Prostate gland (tissue), 2 donors: ENCODE results near the gene SLC17A9. TPM values are rescaled to one million over a fixed set of nuclear protein-coding genes. Genes with fewer than 3 reads are reported as not detected.

ENCODE experiments used
- DNase-seq: peaks from one replicate; pipeline ENCODE4 v3.0.0-alpha.2; 2019; ENCODE audit warnings: low spot score
- H3K27ac ChIP-seq, 2 donors: fragments of 200-600 bp; sonication (generic); 2 replicates each; pipeline ENCODE4 v1.5.1; 2017 to 2019
- H3K27me3 ChIP-seq: fragments of 200-600 bp; sonication (generic); replicated peaks from 2 replicates; pipeline ENCODE4 v1.5.1; 2019; ENCODE audit not compliant: insufficient read depth
- H3K36me3 ChIP-seq, 2 donors: fragments of 200-600 bp; sonication (generic); 1 replicate in 1 of 2; 2 replicates in 1 of 2; pipeline versions ENCODE4 v1.5.1 to v1.8.1; 2017 to 2019
- H3K4me1 ChIP-seq: fragments of 200-600 bp; sonication (generic); replicated peaks from 2 replicates; pipeline ENCODE4 v1.5.1; 2019
- H3K4me3 ChIP-seq, 2 donors: fragments of 200-600 bp; sonication (generic); 2 replicates each; pipeline ENCODE4 v1.5.1; 2017 to 2019
- H3K9me3 ChIP-seq: fragments of 200-600 bp; sonication (generic); 2 replicates; pipeline ENCODE4 v1.5.1; 2017
- POLR2A ChIP-seq: fragments of 450-650 bp; IDR thresholded peaks from one replicate; pipeline ENCODE4 v1.6.1; 2016; ENCODE audit warnings: antibody characterized with exemption, mild to moderate bottlenecking
- POLR2AphosphoS5 ChIP-seq: sonication (generic); formaldehyde crosslinking; IDR thresholded peaks from one replicate; pipeline ENCODE4 v1.6.1; 2017; ENCODE audit warnings: antibody characterized with exemption
- WGBS: methylation state at CpG from one replicate; pipeline ENCODE4 v1.1.5; 2018; 5-methylcytosine and 5-hydroxymethylcytosine counted together
- intact Hi-C: fragments of 100-400 bp; cut with DNase I; formaldehyde crosslinking; loops from one replicate; pipeline ENCODE4 v1.14.2; 2022
- total RNA-seq, 2 donors: library from RNA; depleted of rRNA; stranded (reverse); fragments of >200 nt; gene quantifications; one replicate each; pipeline ENCODE4 v1.1.0, GENCODE V29; 2016
- TF ChIP-seq, protein P1 (sequence below), 4 experiments: fragments of 200-600 bp in 2 of 4; fragments of 450-650 bp in 2 of 4; sonication (generic) in 2 of 4; IDR thresholded peaks; 1 replicate in 3 of 4; 2 replicates in 1 of 4; pipeline ENCODE4 v1.5.1; 2016 to 2019; ENCODE audit warnings: antibody characterized with exemption in 4 of 4, mild to moderate bottlenecking in 2 of 4, moderate library complexity in 2 of 4

Gene SLC17A9
- total RNA-seq, 2 donors from 2014 or later, result 0.41 to 3.5 TPM

GRCh38 chr20:62927128-62927705 lies 25.3 kb upstream of the SLC17A9 start:
- TF ChIP-seq, protein P1, sequence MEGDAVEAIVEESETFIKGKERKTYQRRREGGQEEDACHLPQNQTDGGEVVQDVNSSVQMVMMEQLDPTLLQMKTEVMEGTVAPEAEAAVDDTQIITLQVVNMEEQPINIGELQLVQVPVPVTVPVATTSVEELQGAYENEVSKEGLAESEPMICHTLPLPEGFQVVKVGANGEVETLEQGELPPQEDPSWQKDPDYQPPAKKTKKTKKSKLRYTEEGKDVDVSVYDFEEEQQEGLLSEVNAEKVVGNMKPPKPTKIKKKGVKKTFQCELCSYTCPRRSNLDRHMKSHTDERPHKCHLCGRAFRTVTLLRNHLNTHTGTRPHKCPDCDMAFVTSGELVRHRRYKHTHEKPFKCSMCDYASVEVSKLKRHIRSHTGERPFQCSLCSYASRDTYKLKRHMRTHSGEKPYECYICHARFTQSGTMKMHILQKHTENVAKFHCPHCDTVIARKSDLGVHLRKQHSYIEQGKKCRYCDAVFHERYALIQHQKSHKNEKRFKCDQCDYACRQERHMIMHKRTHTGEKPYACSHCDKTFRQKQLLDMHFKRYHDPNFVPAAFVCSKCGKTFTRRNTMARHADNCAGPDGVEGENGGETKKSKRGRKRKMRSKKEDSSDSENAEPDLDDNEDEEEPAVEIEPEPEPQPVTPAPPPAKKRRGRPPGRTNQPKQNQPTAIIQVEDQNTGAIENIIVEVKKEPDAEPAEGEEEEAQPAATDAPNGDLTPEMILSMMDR (IDR thresholded peaks at IDR 0.05), result no peak
- TF ChIP-seq POLR2AphosphoS5, result no peak
- no peak for TF ChIP-seq POLR2A
- peaks cover 29% of the 10 kb centered on the region for H3K4me1 ChIP-seq
- DNase-seq, result no peak
- intact Hi-C loops, result no loop called here
- 60% methylated on average over 12 of the region's 12 CpGs for WGBS
- H3K36me3 ChIP-seq, result no peaks in the 10 kb centered on the region
- H3K27me3 ChIP-seq, result no peaks in the 10 kb centered on the region
- peak overlapping the region; percentile 88 to 93 for H3K4me3 ChIP-seq
- peak overlapping the region; percentile 97 to 98 for H3K27ac ChIP-seq
- H3K9me3 ChIP-seq, result no peaks in the 10 kb centered on the region

- Histone ChIP-seq H3K4me1 (peaks cover 22% of the 10 kb centered on the region), H3K4me3 (peak overlapping the region; percentile 24 to 46), H3K9me3 (no peaks in the 10 kb centered on the region), H3K27ac (peak overlapping the region; percentile 83 to 90), H3K27me3 (no peaks in the 10 kb centered on the region), H3K36me3 (no peaks in the 10 kb centered on the region)
- TF ChIP-seq POLR2AphosphoS5 (no peak), POLR2A (no peak)
- TF ChIP-seq, protein P1 (IDR thresholded peaks at IDR 0.05), result no peak
- DNase-seq, result no peak
- intact Hi-C loops, result no loop called here
- WGBS, result 36% methylated on average over 14 of the region's 14 CpGs
These were observed 24.1 kb upstream of the SLC17A9 start for GRCh38 chr20:62928246-62928939.

DNA sequence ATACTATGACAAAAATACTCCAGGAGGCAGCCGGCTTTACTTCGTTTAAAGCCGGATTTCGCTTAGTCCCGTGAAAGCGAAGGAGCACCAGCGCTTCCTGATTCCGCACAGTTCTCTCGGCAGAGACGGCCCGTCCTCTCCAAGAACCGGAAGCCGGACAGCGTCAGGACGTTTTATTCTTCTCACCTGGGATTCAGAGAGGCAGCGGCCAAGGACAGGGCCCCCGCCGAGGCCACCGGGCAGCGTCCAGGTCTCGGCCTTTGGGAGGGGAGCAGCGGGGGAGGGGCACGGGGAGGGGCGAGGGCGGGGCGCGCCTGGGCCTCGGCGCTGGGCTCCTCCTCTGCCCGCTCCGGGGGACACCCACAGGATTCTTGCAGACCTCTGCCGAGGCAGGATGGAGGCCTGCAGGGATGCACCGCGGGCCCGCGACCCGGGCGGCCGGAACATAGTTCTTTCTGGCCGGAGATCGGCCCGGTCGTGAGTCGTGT lies 23.4 kb upstream of the SLC17A9 start:
- peak; percentile 41 for TF ChIP-seq POLR2AphosphoS5
- peak; percentile 42 for TF ChIP-seq POLR2A
- TF ChIP-seq, protein P1 (IDR thresholded peaks at IDR 0.05), result no peak
- Histone ChIP-seq H3K9me3 (no peaks in the 10 kb centered on the region), H3K36me3 (no peaks in the 10 kb centered on the region), H3K27ac (peak overlapping the region; percentile 83 to 90), H3K4me1 (peaks cover 16% of the 10 kb centered on the region), H3K27me3 (no peaks in the 10 kb centered on the region), H3K4me3 (peak overlapping the region; percentile 24 to 46)
- intact Hi-C loops, result no loop called here
- peak; percentile 54 for DNase-seq
- WGBS, result 2% methylated on average over 44 of the region's 44 CpGs

GRCh38 chr20:62931464-62931863 lies 21.0 kb upstream of the SLC17A9 start:
- Histone ChIP-seq H3K27me3 (no peaks in the 10 kb centered on the region), H3K36me3 (no peaks in the 10 kb centered on the region), H3K4me3 (no peak overlapping the region), H3K4me1 (peaks cover 19% of the 10 kb centered on the region), H3K9me3 (no peaks in the 10 kb centered on the region), H3K27ac (no peak overlapping the region)
- no peak for DNase-seq
- TF ChIP-seq POLR2A (no peak), POLR2AphosphoS5 (no peak)
- TF ChIP-seq, protein P1 (IDR thresholded peaks at IDR 0.05), result no peak
- 73% methylated on average over 9 of the region's 9 CpGs for WGBS
- intact Hi-C loops, result no loop called here

DNA sequence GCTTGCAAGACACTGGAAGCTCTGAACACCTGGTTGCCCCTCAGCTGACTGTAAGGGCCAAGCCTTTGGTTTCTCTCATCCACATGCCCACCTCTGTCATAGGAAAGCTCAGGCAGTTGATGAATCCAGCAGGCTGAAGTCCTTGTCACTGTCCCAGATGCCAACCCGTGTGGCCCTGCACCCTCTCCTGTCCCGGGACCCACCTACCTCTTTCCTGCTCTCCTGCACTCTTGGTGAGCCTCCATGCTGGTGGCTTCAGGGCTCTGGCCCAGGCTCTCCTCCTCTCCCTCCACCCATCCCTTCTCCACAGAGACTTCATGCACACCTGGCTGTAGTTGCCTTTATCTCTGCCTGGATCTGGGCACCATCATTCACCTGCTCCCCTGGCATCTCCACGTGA lies 18.5 kb upstream of the SLC17A9 start:
- no peak for DNase-seq
- Histone ChIP-seq H3K9me3 (no peaks in the 10 kb centered on the region), H3K27me3 (no peaks in the 10 kb centered on the region), H3K27ac (no peak overlapping the region), H3K4me3 (no peak overlapping the region), H3K4me1 (peaks cover 11% of the 10 kb centered on the region), H3K36me3 (no peaks in the 10 kb centered on the region)
- no peak for TF ChIP-seq POLR2A
- TF ChIP-seq, protein P1 (IDR thresholded peaks at IDR 0.05), result no peak
- no peak for TF ChIP-seq POLR2AphosphoS5
- intact Hi-C loops, result no loop called here
- WGBS, result 66% methylated on average over 3 of the region's 3 CpGs
